HL-60 (cell line): ENCODE results near the gene DNMT3A.

Experiments used
- DNase-seq, 2 experiments: peaks; one replicate each; pipeline ENCODE4 v3.0.0-alpha.2; 2010 to 2020; ENCODE audit warnings: low read depth in 1 of 2, low spot score in 1 of 2
- H3K27ac ChIP-seq: fragments of 250-450 bp; sonication (Bioruptor Pico); replicated peaks from 2 replicates; pipeline ENCODE4 v1.5.1; 2020; ENCODE audit warnings: mild to moderate bottlenecking, moderate library complexity
- H3K27me3 ChIP-seq: fragments of 250-450 bp; sonication (Bioruptor Pico); 2 replicates; pipeline ENCODE4 v1.5.1; 2021; ENCODE audit warnings: mild to moderate bottlenecking, moderate library complexity; ENCODE audit not compliant: insufficient read depth, poor library complexity, severe bottlenecking
- H3K4me3 ChIP-seq: replicated peaks from 2 replicates; pipeline ENCODE4 v1.5.1; 2011; ENCODE audit warnings: mild to moderate bottlenecking, control low read depth, low read length; ENCODE audit not compliant: insufficient read depth
- GABPA ChIP-seq: IDR thresholded peaks from 2 replicates; pipeline ENCODE4 v1.6.1; 2012; ENCODE audit warnings: low read depth
- POLR2AphosphoS5 ChIP-seq: IDR thresholded peaks from 2 replicates; pipeline ENCODE4 v1.6.1; 2012; ENCODE audit warnings: low read depth
- SPI1 ChIP-seq: IDR thresholded peaks from 2 replicates; pipeline ENCODE4 v1.6.1; 2012; ENCODE audit warnings: low read depth, mild to moderate bottlenecking, borderline replicate concordance
- TF ChIP-seq, protein P1 (sequence below): IDR thresholded peaks from 2 replicates; pipeline ENCODE4 v1.6.1; 2012; ENCODE audit warnings: low read depth; ENCODE audit not compliant: insufficient replicate concordance
- TF ChIP-seq, protein P2 (sequence below): IDR thresholded peaks from one replicate; pipeline ENCODE4 v1.5.1; 2011; ENCODE audit warnings: low read length, control low read depth, inconsistent platforms; ENCODE audit not compliant: insufficient read depth

DNMT3A gene

DNA sequence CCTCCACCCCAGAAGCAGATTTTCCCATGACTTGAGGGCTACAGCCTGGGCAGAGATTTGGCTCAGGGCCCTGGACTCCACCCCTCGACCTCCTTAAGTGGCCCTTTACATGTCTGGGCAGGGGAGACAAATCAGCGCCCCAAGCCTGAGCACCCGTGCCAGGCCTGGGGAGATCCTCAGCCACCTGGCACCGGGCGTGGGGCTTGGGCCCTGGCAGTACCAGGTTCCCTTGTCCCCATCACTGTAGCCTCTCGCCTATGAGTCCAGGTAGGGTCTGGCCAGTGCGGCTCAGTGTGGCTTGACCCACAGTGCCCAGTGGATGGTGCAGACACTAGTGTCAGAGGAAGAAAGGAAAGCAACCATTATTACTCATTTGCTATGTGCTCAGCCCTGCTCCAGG, 22.0 kb upstream of the DNMT3A start:
- DNase-seq: no peak
- no peak overlapping the region for H3K27ac ChIP-seq
- no peak overlapping the region for H3K4me3 ChIP-seq
- TF ChIP-seq, protein P1, sequence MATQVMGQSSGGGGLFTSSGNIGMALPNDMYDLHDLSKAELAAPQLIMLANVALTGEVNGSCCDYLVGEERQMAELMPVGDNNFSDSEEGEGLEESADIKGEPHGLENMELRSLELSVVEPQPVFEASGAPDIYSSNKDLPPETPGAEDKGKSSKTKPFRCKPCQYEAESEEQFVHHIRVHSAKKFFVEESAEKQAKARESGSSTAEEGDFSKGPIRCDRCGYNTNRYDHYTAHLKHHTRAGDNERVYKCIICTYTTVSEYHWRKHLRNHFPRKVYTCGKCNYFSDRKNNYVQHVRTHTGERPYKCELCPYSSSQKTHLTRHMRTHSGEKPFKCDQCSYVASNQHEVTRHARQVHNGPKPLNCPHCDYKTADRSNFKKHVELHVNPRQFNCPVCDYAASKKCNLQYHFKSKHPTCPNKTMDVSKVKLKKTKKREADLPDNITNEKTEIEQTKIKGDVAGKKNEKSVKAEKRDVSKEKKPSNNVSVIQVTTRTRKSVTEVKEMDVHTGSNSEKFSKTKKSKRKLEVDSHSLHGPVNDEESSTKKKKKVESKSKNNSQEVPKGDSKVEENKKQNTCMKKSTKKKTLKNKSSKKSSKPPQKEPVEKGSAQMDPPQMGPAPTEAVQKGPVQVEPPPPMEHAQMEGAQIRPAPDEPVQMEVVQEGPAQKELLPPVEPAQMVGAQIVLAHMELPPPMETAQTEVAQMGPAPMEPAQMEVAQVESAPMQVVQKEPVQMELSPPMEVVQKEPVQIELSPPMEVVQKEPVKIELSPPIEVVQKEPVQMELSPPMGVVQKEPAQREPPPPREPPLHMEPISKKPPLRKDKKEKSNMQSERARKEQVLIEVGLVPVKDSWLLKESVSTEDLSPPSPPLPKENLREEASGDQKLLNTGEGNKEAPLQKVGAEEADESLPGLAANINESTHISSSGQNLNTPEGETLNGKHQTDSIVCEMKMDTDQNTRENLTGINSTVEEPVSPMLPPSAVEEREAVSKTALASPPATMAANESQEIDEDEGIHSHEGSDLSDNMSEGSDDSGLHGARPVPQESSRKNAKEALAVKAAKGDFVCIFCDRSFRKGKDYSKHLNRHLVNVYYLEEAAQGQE: no peak
- TF ChIP-seq SPI1: no peak
- TF ChIP-seq, protein P2, sequence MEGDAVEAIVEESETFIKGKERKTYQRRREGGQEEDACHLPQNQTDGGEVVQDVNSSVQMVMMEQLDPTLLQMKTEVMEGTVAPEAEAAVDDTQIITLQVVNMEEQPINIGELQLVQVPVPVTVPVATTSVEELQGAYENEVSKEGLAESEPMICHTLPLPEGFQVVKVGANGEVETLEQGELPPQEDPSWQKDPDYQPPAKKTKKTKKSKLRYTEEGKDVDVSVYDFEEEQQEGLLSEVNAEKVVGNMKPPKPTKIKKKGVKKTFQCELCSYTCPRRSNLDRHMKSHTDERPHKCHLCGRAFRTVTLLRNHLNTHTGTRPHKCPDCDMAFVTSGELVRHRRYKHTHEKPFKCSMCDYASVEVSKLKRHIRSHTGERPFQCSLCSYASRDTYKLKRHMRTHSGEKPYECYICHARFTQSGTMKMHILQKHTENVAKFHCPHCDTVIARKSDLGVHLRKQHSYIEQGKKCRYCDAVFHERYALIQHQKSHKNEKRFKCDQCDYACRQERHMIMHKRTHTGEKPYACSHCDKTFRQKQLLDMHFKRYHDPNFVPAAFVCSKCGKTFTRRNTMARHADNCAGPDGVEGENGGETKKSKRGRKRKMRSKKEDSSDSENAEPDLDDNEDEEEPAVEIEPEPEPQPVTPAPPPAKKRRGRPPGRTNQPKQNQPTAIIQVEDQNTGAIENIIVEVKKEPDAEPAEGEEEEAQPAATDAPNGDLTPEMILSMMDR: no peak
- TF ChIP-seq POLR2AphosphoS5: no peak
- no peak for TF ChIP-seq GABPA
- H3K27me3 ChIP-seq: no peaks in the 10 kb centered on the region

DNA sequence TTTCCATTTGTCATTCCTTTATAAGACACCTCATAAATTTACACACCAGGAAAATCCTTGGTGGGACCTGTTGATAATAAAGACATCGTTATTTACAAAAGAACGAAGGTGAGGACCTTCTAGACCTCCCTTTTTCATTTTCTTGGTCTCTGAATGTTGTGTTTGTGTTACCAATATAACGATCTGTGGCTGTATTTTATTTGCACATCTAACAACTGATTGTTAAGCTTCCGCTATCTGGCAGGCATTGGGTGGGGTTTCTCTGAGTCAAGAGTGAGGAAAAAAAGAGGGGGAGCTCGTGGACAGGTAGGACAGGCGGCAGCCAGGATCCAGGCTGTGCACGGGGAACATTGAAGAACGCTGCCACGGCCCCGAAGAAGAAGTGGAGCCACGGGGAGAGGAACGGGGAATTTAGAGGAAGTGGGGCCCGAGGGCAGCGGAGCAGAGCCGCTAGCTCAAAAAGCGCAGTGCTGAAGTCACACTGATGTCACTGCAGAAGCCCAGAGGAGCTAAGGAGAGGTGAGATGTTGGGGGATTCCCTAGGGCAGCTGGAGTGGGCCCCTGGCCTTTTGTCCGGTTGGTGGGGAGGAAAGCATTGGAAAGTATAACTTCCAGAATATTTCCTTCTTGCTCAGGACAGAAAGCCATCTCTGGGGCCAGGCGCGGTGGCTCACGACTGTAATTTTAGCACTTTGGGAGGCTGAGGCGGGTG, 20.9 kb upstream of the DNMT3A start:
- DNase-seq: peak; percentile 38 to 80
- TF ChIP-seq POLR2AphosphoS5 (no peak; the same call in 1 of the 2 replicates), SPI1 (peak; percentile 98), GABPA (no peak)
- TF ChIP-seq, protein P1: peak; percentile 40
- Histone ChIP-seq H3K27me3 (no peaks in the 10 kb centered on the region), H3K27ac (peak overlapping the region; percentile 25), H3K4me3 (peak overlapping the region; percentile 46)

DNA sequence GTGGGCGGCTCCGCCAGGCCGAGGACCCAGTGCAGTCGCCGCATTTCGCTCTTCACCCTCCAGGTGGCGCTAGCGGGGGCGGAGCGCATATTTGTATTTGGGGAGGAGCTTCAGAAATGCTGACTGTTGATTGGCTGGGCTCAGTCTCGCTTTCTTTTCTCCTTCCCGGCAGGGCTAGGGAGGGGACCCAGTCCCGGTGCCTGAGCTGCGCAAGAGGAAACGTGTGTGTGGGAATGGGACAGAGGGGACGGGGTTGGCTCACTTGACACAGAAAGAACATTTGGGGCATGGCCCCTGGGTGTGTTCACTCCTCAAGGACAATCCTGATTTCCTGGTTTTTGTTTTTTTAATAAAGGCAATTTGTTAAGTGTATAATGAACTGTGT, 20.3 kb upstream of the DNMT3A start:
- H3K27ac ChIP-seq: peak overlapping the region; percentile 25
- no peaks in the 10 kb centered on the region for H3K27me3 ChIP-seq
- peak overlapping the region; percentile 46 for H3K4me3 ChIP-seq
- peak; percentile 59 for TF ChIP-seq POLR2AphosphoS5
- TF ChIP-seq, protein P1: no peak
- TF ChIP-seq, protein P2: peak; percentile 94
- 0 out of 2 replicates have a peak, but pooled peaks have one; percentile 11 for TF ChIP-seq GABPA
- no peak for TF ChIP-seq SPI1
- peak; percentile 83 to 93 for DNase-seq
